ENCODE measurements around the gene SNX24.

Gene SNX24

DNA sequence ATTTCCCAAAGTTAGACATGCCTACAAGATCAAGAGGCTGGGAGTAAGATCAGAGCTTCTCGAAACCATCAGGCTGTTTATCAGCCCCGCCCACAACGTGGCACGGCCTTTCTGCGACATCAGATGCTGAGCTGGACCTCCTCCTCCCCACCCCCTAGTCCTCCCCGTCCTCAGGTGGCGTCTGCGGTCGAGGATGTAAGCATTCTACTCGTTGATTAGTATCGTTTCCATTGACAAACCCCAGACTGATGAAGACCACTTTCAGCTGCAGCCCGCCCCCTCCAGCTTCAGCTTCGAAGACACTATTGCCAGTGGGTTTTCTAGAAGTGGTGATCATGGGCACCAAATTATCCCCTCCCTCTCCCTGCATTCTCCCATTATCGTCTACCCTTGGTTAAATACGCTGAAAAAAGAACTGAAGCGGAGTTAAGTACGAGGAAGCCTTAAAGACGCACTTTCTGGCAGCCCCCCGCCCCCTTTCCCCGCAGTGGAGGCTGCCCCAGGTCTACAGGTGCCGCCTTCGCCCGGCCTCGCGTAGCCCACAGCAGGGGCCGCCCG lies 190.0 kb downstream of the SNX24 start:
- peak in 1 of 2 experiments; percentile 7 for DNase-seq

DNA sequence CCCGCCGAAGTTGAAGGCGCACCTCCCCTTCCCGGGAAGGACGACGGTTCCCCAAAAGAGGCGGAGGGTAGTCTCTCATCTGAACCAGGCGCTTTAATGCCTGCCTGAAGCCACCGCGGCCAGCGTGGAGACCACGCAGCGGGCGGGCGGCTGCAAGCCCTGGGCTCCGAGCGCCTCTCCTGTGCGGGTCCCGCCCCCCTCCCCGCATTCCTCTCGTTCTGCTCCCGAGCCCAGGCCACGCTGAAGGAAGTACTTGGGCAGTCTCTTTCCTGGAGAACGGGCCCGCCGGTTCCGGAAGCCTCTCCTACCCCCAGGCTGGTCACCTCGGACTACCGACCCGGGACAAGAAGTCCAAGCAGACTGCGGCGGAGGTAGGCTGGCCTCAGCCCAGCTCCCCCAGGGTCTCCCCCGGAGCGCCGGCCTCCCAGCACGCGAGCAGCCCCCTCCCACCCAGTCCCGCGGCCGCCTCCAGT lies 190.5 kb downstream of the SNX24 start:
- peak; percentile 8 to 15 for DNase-seq

DNA sequence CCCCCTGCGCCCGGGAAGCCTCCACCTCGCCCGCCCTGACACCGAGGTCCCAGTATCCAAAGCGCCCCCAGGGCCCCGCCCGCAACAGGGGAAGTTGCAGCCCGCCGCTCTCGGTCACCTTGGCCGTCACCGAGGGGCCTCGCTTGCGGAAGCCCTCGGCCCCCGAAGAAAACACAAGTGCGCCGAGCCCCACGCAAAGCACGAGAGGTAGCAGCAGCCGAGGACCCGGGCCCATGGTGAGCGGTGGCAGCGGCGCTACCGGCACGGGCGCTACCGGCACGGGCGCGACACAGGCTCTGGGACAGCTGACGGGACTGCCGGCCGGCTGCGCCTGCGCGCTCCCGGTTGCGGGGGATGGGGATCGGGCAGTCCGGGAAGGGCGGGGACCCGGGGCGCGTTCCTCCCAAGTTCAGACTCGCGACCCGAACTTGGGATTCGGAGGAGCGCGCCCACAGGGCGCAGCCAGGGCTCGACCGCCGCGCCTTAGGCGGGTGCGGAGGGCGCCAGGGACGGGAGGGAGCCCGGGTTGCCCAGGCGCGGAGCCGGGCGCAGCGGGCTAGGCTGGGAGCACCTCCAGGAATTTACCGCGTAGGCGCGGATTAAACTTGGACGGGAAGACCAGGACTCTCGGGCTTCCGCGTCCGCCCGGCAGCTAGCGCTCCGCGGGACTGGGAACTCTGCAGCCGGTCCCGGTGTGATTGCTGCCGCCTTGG lies 191.1 kb downstream of the SNX24 start, which contains the start of gene PPIC:
Gene PPIC (minus strand): TSS at position 335 of the 713 bp plus-strand sequence. CDS start 100 bp downstream, at position 235.
- peak; percentile 38 to 62 for DNase-seq

GRCh38 chr5:123037104-123037418 lies 191.6 kb downstream of the SNX24 start:
- DNase-seq, result no peak

DNA sequence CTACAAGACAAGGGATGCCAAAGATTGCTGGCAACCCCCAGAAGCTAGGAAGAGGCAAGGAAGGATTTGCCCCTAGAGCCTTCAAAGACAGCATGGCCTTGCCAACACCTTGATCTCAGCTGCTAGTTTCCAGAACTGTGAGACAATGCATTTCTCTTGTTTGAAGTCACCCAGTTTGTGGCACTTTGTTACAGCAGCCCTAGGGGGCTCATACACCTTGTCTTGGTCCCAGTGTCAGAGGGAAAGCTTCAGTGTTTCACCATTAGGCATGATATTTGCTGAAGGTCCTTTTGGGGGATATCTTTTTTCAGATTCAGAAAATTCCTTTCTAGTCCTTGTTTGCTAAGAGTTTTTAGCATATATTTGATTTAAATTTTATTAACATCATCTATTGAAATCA lies 194.3 kb downstream of the SNX24 start:
- DNase-seq, result no peak

DNA sequence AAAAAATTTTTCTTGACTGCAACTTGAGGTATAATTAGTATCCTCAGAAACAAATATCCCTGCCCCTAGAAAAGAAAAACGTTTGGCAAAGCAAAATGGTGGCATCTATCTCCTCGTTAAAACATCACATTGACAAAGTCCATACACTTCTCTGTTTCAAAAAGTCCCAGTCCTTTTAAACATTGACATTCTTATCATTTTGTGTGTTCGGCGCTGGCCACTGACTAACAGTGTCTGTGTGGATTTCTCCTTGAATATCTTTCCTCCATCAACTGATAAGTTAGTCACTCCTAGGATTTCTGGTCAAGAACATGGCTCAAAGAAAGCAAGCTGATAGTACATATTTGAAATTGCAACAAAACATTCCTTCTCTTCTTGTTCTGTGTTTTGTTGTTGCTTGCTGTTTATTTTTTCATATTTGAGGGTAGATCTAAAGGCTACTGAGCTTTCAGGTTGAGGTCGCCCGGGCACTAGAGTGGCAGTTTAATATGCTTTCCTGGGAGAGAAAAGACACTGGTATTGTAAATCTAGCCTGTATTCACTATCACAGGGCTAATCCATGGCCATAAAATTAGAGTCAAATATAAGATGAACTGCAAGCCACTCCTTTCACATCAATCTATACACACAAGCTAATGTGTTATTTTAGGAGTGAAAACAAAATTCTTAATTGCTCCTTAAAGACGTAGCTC lies 199.7 kb downstream of the SNX24 start:
- DNase-seq, result no peak

GRCh38 chr5:123046222-123046621 lies 200.8 kb downstream of the SNX24 start:
- DNase-seq, result no peak

- DNase-seq, result no peak
These were observed 202.3 kb downstream of the SNX24 start for GRCh38 chr5:123047706-123048105.

GRCh38 chr5:123051206-123051605 lies 205.8 kb downstream of the SNX24 start:
- no peak for DNase-seq
